GM12873 (cell line): ENCODE measurements around the gene EYA3.
A peak's percentile ranks its signal among the peaks of the same experiment; 100 is the strongest.

Experiments
- TF ChIP-seq, protein P1 (sequence below): IDR thresholded peaks from 2 replicates; pipeline ENCODE4 v1.5.1; 2012; ENCODE audit warnings: low read depth, mild to moderate bottlenecking, moderate library complexity, low read length, control low read depth; ENCODE audit not compliant: insufficient read depth; ENCODE audit errors: missing control alignments

EYA3 gene

DNA sequence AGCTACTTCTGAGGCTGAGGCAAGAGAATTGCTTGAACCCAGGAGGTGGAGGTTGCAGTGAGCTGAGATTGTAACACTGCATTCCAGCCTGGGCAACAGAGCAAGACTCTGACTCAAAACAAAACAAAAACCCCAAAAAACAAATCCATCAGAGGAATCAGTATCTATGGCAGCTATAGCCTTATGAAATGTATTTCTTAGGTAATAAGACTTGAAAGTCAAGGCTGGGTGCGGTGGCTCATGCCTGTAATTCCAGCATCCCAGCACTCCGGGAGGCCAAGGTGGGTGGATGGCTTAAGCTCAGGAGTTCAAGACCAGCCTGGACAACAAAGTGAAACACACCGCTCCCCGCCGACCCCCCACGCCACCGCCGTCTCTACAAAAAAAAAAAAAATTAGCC, 31.1 kb upstream of the EYA3 start:
- TF ChIP-seq, protein P1, sequence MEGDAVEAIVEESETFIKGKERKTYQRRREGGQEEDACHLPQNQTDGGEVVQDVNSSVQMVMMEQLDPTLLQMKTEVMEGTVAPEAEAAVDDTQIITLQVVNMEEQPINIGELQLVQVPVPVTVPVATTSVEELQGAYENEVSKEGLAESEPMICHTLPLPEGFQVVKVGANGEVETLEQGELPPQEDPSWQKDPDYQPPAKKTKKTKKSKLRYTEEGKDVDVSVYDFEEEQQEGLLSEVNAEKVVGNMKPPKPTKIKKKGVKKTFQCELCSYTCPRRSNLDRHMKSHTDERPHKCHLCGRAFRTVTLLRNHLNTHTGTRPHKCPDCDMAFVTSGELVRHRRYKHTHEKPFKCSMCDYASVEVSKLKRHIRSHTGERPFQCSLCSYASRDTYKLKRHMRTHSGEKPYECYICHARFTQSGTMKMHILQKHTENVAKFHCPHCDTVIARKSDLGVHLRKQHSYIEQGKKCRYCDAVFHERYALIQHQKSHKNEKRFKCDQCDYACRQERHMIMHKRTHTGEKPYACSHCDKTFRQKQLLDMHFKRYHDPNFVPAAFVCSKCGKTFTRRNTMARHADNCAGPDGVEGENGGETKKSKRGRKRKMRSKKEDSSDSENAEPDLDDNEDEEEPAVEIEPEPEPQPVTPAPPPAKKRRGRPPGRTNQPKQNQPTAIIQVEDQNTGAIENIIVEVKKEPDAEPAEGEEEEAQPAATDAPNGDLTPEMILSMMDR: no peak

DNA sequence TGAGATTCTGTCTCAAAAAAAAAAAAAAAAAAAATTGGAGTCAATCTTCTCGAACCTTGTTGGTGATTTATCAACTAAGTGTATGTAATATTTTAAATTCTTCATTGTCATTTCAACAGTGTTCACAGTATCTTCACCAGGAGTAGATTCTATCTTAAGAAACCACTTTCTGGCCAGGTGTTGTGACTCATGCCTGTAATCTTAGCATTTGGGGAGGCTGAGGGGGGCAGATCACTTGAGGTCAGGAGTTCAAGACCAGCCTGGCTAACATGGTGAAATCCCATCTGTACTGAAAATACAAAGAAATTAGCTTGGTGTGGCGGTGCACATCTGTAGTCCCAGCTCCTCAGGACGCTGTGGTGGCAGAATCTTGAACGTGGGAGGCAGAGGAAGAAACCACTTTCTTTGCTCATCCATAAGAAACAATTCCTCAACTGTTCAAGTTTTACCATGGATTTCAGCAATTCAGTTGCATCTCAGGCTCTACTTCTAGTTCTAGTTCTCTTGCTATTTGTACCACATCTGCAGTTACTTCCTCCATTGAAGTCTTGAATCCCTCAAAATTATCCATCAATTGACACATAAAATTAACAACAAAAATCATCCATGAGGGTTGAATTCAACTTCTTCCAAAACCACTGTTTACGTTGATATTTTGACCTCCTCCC, 30.4 kb upstream of the EYA3 start:
- TF ChIP-seq, protein P1: no peak

DNA sequence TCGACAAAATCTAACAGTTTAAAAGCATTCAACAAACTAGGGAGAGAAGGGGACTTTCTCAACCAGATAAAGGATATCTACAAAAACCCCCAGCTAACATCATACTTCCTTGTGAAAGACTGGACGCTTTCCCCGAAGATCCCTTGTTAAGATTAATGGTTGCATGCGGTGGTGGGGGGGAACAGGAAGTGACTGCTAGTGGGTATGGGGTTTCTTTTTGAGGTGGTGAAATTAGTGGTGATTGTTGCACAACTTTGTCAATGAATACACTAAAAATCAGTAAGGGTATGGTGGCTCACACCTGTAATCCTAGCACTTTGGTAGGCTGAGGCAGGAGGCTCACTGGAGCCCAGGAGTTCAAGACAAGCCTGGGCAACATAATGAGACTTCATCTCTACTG, 26.9 kb upstream of the EYA3 start:
- TF ChIP-seq, protein P1: no peak

DNA sequence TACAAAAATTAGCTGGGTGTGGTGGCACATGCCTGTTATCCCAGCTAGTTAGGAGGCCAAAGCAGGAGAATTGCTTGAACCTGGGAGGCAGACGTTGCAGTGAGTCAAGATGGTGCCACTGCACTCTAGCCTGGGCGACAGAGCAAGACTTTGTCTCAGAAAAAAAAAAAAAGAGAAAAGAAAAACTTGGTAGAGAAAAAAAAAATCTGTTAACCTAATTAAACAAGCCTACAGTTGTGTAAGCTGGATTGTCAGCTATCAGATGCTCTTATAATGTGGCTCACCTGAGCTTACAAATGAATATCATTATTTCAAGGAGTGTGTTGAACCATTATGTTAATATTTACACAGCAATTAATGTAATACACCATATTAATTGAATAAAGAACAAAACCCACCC, 26.4 kb upstream of the EYA3 start:
- TF ChIP-seq, protein P1: no peak

DNA sequence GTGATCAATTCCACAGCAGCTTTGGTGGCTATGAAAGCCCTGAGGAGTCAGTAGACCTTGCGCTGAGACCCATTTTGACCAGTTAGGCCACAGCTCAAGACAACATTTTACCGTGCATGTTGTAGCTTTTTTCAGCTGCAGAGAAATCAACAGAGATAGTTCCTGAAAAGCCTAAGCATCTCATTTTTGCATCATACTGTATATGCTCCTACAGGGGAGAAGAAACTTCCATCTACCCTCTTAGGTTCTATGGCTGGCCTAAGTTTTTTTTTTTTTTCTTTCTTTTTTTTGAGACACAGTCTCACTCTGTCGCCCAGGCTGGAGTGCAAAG, 24.8 kb upstream of the EYA3 start:
- TF ChIP-seq, protein P1: no peak

DNA sequence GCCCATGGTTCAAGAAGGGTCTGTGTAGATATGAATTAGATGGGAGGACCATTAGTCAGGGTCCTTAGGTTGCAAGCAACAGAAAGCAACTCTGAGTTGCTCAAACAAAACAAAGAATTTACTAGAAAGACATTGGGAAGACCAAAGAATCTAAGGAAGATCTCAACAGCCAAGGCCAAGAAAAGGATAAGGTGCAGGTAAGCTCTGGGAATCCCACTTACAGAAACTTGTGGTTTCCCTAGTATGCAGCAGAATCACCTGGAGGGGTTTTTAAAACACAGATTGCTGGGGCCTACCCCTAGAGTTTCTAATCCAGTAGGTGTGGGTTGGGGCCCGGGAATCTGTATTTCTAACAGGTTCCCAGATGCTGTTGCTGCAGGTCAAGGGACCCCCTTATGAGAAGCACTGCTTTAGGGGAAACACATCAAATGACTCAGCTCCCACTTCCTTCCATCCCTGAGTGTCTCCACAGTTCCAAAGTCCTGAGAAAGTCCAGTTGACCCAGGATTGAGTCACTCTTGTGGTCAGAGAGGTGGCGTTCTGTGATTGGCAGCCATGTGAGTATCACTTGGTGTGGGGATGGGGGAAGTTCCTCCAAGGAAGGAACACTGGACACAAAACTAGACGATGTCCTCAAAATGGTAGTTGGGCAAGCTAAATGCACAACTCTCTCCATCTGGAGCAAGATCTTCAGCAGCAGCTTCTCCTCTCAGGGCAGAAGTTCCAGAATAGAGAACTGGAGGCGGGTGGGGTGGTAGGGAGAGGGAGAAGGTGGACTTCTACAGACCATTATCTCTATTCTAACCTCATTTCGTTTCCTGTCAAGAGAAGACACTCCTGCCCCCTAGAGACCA, 24.2 kb upstream of the EYA3 start:
- TF ChIP-seq, protein P1: peak; percentile 58

DNA sequence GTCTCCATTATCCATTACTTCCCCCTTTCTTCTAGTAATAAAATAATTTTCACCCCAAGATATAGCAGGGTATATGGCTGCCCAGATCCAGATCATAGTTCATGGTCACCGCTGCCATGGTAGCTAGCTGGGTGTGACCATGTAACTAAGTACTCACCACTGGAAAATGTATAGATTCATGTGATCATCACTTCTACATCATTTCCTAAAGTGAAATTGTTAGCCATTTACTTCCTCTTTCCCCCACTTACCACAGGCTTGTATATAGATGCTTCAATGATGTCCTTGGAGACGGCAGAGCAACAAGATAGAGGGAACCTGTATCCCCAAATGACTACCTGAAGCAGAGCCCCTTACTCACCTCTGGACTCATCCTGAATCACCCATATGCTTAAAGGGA, 22.7 kb upstream of the EYA3 start:
- TF ChIP-seq, protein P1: no peak
